Ovary (tissue), 9 donors: ENCODE measurements around the gene ATN1. TPM values are rescaled to one million over a fixed set of nuclear protein-coding genes. Genes with fewer than 3 reads are reported as not detected.

ENCODE experiments used
- DNase-seq, 5 donors: peaks; one replicate each; pipeline ENCODE4 v3.0.0-alpha.2; 2019 to 2020
- H3K27ac ChIP-seq, 2 donors: fragments of 200-600 bp; one replicate each; pipeline versions ENCODE4 v1.5.1 to v1.8.0; 2019 to 2022
- H3K27me3 ChIP-seq: fragments of 200-600 bp; one replicate; pipeline ENCODE4 v1.8.0; 2022
- H3K36me3 ChIP-seq: fragments of 200-600 bp; sonication (generic); one replicate; pipeline ENCODE4 v1.5.1; 2019
- H3K4me1 ChIP-seq: one replicate; pipeline ENCODE4 v1.8.1; 2013; ENCODE audit warnings: mild to moderate bottlenecking, moderate library complexity; ENCODE audit not compliant: insufficient read depth
- H3K4me3 ChIP-seq: fragments of 200-600 bp; sonication (generic); one replicate; pipeline ENCODE4 v1.5.1; 2017
- H3K9me3 ChIP-seq, 2 donors: fragments of 200-600 bp in 1 of 2; sonication (generic) in 1 of 2; one replicate each; pipeline versions ENCODE4 v1.5.1 to v1.8.1; 2013 to 2019; ENCODE audit warnings: mild to moderate bottlenecking in 1 of 2, moderate library complexity in 1 of 2
- CTCF ChIP-seq, 3 donors: fragments of 450-650 bp in 2 of 3; fragments of 200-600 bp in 1 of 3; IDR thresholded peaks; one replicate each; pipeline versions ENCODE4 v1.5.1 to v1.8.0; 2016 to 2022; ENCODE audit warnings: antibody characterized with exemption in 3 of 3, mild to moderate bottlenecking in 1 of 3
- EP300 ChIP-seq: sonication (generic); formaldehyde crosslinking; IDR thresholded peaks from one replicate; pipeline ENCODE4 v1.6.1; 2017; ENCODE audit warnings: antibody characterized with exemption
- POLR2A ChIP-seq: fragments of 450-650 bp; IDR thresholded peaks from one replicate; pipeline ENCODE4 v1.6.1; 2017; ENCODE audit warnings: antibody characterized with exemption, mild to moderate bottlenecking, moderate library complexity
- WGBS, 3 donors: extraction: QIAGEN DNeasy Blood & Tissue Kit in 1 of 3; methylation state at CpG; one replicate each; pipeline versions ENCODE4 v1.1.5 to v1.1.7; 2013 to 2017; 5-methylcytosine and 5-hydroxymethylcytosine counted together
- intact Hi-C, 4 donors: fragments of 100-400 bp; cut with DNase I; formaldehyde crosslinking; loops; one replicate each; pipeline versions ENCODE4 v1.11.0 to v1.15.1; 2022 to 2023
- polyA plus RNA-seq, 2 donors: library from polyadenylated mRNA; stranded (reverse); fragments of 200-250 nt in 1 of 2; fragments of 350-450 nt in 1 of 2; fragmentation: Illumina TruSeq in 1 of 2; extraction: RNeasy Lipid Tissue Mini Kit (QIAGEN cat#74804) in 1 of 2; gene quantifications; one replicate each; pipeline ENCODE4 v1.2.3, GENCODE V29; 2013 to 2014
- total RNA-seq, 7 donors: library from RNA; depleted of rRNA in 2 of 7; stranded (reverse); fragments of >200 nt in 2 of 7; fragmentation: NEBNext Ultra II Directional in 3 of 7; extraction: Animal tissue kit (Norgen Biotek cat#: 25700) in 3 of 7; gene quantifications; one replicate each; pipeline versions ENCODE4 v1.1.0 to v1.2.4, GENCODE V29; 2016 to 2023
- donor health status: DM: no; HTN: no; CAD: no; lungs with moderate emphysema.
- donor health status: DM: no; HTN: no; CAD: no.
- donor health status: Bipolar disorder and iron deficiency.
- donor health status: DM: yes; HTN: yes; CAD: no.
- donor health status: DM: no; HTN: no; CAD: no.
- donor health status: DM: yes; HTN: yes; CAD: no.

ATN1 gene
- total and polyA plus RNA-seq, 9 donors = 41.6 to 324 (median 197) TPM

GRCh38 chr12:6978611-6979011, 50.9 kb downstream of the ATN1 start:
- H3K4me3 ChIP-seq = no peak overlapping the region

GRCh38 chr12:6979021-6979420, 51.3 kb downstream of the ATN1 start:
- no peak for DNase-seq
- no peak overlapping the region for H3K27ac ChIP-seq
- WGBS, 3 donors = 71 to 88% (median 75%) methylated on average over 6 of the region's 6 CpGs
- TF ChIP-seq EP300 (no peak), POLR2A (no peak), CTCF (IDR thresholded peaks at IDR 0.05) (no peak)
- H3K4me1 ChIP-seq = no peaks in the 10 kb centered on the region
- no peaks in the 10 kb centered on the region for H3K36me3 ChIP-seq
- H3K4me3 ChIP-seq = no peak overlapping the region
- H3K9me3 ChIP-seq = no peaks in the 10 kb centered on the region
- no peaks in the 10 kb centered on the region for H3K27me3 ChIP-seq
- intact Hi-C loops = no loop called here

More at GRCh38 chr12:6978611-6979011, 50.9 kb downstream of the ATN1 start:
- Histone ChIP-seq H3K9me3 (no peaks in the 10 kb centered on the region), H3K4me1 (no peaks in the 10 kb centered on the region), H3K36me3 (no peaks in the 10 kb centered on the region), H3K27ac (no peak overlapping the region), H3K27me3 (no peaks in the 10 kb centered on the region)
- no peak for DNase-seq
- intact Hi-C loops = no loop called here
- TF ChIP-seq EP300 = no peak
- TF ChIP-seq CTCF (IDR thresholded peaks at IDR 0.05) = no peak
- TF ChIP-seq POLR2A = no peak
- WGBS, 3 donors = 74 to 76% (median 75%) methylated on average over 3 of the region's 3 CpGs

GRCh38 chr12:6979453-6979852, 51.7 kb downstream of the ATN1 start:
- 72 to 79% (median 73%) methylated on average over 3 of the region's 3 CpGs for WGBS, 3 donors
- TF ChIP-seq EP300 = no peak
- no peak for TF ChIP-seq POLR2A
- TF ChIP-seq CTCF (IDR thresholded peaks at IDR 0.05) = no peak
- intact Hi-C loops = no loop called here

GRCh38 chr12:6980075-6980474, 52.3 kb downstream of the ATN1 start:
- TF ChIP-seq CTCF (IDR thresholded peaks at IDR 0.05) (no peak), EP300 (no peak), POLR2A (no peak)
- Histone ChIP-seq H3K4me1 (no peaks in the 10 kb centered on the region), H3K4me3 (no peak overlapping the region), H3K9me3 (no peaks in the 10 kb centered on the region), H3K27ac (no peak overlapping the region), H3K27me3 (no peaks in the 10 kb centered on the region), H3K36me3 (no peaks in the 10 kb centered on the region)
- DNase-seq = no peak
- intact Hi-C loops = no loop called here
- 89 to 90% (median 89%) methylated on average over 4 of the region's 4 CpGs for whole genome bisulfite sequencing, 3 donors

More at GRCh38 chr12:6979453-6979852, 51.7 kb downstream of the ATN1 start:
- no peaks in the 10 kb centered on the region for H3K36me3 ChIP-seq
- no peak for DNase-seq
- H3K9me3 ChIP-seq = no peaks in the 10 kb centered on the region
- no peak overlapping the region for H3K27ac ChIP-seq
- no peak overlapping the region for H3K4me3 ChIP-seq
- no peaks in the 10 kb centered on the region for H3K27me3 ChIP-seq
- no peaks in the 10 kb centered on the region for H3K4me1 ChIP-seq

- Histone ChIP-seq H3K4me1 (no peaks in the 10 kb centered on the region), H3K27ac (no peak overlapping the region), H3K4me3 (no peak overlapping the region), H3K9me3 (no peaks in the 10 kb centered on the region), H3K36me3 (no peaks in the 10 kb centered on the region), H3K27me3 (no peaks in the 10 kb centered on the region)
- intact Hi-C loops = no loop called here
- no peak for DNase-seq
- TF ChIP-seq POLR2A = no peak
- TF ChIP-seq CTCF (IDR thresholded peaks at IDR 0.05) = no peak
Observed at GRCh38 chr12:6980740-6981139, 53.0 kb downstream of the ATN1 start.
